ENCODE results near the gene CCDC28B.

DNA sequence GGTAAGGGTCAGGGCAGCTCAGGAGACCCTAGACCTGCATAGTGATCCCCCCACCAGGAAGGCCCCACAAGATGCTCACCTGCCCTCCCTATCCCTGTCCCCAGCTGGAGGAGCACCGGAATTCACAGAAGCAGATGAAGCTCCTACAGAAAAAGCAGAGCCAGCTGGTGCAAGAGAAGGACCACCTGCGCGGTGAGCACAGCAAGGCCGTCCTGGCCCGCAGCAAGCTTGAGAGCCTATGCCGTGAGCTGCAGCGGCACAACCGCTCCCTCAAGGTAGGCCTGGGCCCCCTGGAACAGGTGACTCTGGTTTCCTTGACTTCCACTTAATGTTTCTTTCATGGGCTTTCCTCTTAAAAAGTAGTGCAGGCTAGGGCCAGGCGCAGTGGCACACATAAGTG, 12.5 kb upstream of the CCDC28B start:
- no peak for TF ChIP-seq EZH2 (IDR thresholded peaks at IDR 0.05; ENCODE audit: borderline replicate concordance, low read depth, low read length, poor library complexity, severe bottlenecking)
- TF ChIP-seq, protein P1, sequence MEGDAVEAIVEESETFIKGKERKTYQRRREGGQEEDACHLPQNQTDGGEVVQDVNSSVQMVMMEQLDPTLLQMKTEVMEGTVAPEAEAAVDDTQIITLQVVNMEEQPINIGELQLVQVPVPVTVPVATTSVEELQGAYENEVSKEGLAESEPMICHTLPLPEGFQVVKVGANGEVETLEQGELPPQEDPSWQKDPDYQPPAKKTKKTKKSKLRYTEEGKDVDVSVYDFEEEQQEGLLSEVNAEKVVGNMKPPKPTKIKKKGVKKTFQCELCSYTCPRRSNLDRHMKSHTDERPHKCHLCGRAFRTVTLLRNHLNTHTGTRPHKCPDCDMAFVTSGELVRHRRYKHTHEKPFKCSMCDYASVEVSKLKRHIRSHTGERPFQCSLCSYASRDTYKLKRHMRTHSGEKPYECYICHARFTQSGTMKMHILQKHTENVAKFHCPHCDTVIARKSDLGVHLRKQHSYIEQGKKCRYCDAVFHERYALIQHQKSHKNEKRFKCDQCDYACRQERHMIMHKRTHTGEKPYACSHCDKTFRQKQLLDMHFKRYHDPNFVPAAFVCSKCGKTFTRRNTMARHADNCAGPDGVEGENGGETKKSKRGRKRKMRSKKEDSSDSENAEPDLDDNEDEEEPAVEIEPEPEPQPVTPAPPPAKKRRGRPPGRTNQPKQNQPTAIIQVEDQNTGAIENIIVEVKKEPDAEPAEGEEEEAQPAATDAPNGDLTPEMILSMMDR (conservative IDR thresholded peaks at IDR 0.05; ENCODE audit: low read depth, low read length) = no peak
